ENCODE results near the gene GORASP1. TPM values are rescaled to one million over a fixed set of nuclear protein-coding genes. Genes with fewer than 3 reads are reported as not detected.

GORASP1 gene
- total and polyA plus RNA-seq, 2 of the 8 experiments (the other 6 are each of a cell fraction or from before 2014, with no cell fraction given), result 33.4 to 33.5 TPM

DNA sequence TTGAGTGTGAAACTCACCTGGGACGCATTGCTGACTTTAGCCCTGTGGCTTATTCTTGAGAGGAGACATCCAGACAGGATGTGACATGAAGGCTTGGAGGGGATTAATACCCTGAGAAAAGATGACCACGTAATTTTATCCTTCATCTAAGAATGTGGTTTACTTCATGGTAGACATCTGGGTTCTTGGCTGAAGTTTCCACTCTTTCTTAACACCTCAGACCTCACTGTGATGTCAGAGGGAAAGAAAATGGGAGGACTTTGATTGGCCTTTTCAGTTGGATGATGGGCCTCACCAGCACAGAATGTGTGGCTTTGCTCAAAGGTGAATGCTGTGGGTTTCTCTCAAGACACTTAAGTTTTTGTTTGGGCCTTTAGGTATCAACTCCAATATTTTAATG, 16.5 kb downstream of the GORASP1 start (continued):
- no peak for TF ChIP-seq SUZ12 (IDR thresholded peaks at IDR 0.05; ENCODE audit: low read length)

Data from H1 (cell line).